GM18508 (cell line): Measurements from ENCODE around the gene LMF2.

Experiments
- ATAC-seq: cut with Tn5 transposase; IDR thresholded peaks from one replicate; pipeline ENCODE4 v1.9.1; 2021; ENCODE audit warnings: moderate number of reproducible peaks; ENCODE audit not compliant: insufficient read depth, unreplicated experiment

The LMF2 gene

DNA sequence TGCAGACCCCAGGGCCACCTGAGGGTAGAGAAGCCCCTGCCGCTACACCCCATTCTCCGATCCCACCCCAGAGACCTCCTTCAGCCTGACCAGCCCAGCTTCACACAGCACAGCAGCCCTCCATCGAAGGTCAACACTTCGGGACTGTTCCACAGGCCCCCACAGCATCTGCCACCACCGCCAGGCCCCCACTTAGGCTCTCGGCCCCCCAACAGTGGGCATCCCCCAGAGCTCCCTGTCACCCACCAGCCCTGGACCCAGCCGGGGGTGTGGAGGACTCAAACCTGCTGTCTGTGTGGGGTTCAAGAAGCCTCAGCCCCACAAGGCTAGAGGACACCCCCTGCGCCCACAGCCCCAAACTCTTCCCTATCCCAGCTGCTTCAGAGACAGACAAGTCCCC is 38.9 kb downstream of the LMF2 start:
- no peak for ATAC-seq

GRCh38 chr22:50467773-50468440 is 39.6 kb downstream of the LMF2 start:
- ATAC-seq: no peak

DNA sequence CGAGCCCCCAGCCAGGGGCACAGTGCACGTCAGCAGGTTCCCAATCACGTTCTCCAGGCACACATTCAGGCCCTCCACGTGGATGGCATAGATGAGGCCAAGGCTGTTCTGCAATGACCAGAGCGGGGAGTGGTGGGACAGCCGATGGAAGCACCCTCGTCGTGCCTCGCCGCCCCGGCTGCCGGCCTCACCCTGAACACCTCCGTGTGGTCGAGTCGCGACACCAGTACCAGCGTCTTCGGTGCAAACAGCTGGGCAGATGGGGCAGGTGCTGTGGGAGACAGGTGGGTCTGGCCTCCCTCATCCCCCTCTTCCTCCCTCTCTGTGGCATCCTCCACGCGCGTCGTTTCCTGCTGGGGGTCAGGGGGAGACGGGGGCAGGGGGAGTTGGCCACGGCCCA is 40.2 kb downstream of the LMF2 start:
- no peak for ATAC-seq

DNA sequence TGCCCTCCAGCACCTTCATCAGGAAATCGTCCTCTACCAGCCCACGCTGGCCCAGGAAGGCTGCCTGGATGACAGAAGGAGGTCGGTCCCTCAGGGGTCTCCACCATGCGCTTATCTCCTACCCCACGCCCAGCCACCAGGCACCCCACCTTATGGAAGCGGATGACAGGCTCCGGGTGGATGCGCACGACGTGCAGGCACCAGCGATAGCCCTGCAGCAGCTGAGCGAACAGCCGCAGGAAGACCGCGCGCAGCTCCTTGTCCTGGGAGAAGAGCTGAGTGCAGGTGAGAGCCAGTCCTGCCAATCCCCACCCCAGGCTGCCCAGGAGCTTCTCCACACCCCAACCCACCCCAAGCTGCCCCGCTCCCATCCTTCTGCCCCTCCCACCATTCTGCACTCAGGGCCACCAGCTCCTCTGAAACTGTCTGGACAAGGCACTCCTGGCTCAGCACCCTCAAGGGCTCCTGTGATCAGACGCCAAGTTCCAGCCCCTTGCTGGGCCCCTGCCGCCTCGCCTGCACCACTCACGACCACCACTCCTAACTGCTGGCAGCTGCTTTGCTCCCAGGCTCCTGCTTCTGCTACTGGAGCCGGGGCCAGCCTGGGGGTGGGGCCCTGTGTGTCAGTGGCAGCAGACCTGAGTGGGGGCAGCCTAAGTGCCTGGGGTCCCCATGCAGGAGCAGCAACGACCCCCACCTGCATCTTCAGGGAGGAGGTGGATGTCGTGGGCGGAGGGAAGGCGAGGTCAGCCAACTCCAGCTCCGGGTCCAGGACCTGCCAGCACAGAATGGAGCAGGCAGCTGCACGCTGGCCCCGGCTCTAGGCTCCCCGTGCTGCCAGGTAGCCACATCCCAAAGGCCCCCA is 42.2 kb downstream of the LMF2 start:
- no peak for ATAC-seq

DNA sequence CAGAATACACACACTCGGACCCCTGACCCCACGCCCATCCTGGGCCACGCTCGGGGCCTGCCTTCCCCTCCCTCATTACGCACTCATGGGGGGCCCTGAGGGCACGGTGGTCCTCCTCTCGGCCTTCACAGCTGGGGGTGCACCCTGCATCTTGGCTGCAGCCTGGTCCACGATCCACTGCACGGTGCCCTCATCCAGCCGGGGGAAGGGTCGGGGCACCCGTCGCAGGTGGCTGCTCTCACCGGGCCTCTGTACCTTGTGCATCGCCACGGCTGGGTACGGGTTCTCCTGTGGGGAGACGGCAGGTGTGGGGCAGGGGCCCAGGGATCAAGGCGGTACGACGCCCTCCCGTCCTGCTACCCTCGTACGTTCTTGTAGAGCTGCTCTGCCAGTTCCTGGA is 43.1 kb downstream of the LMF2 start:
- ATAC-seq: no peak

GRCh38 chr22:50463188-50463900 is 44.2 kb downstream of the LMF2 start:
- ATAC-seq: no peak

GRCh38 chr22:50461979-50462540 is 45.4 kb downstream of the LMF2 start:
- ATAC-seq: no peak

- no peak for ATAC-seq
Measured at GRCh38 chr22:50461536-50461935, 46.0 kb downstream of the LMF2 start.

- ATAC-seq: no peak
Measured at GRCh38 chr22:50460938-50461337, 46.6 kb downstream of the LMF2 start.

- no peak for ATAC-seq
Measured at GRCh38 chr22:50459496-50460140, 47.9 kb downstream of the LMF2 start.

GRCh38 chr22:50459016-50459415 is 48.5 kb downstream of the LMF2 start:
- no peak for ATAC-seq

- ATAC-seq: no peak
Measured at GRCh38 chr22:50456466-50457234, 50.9 kb downstream of the LMF2 start.

DNA sequence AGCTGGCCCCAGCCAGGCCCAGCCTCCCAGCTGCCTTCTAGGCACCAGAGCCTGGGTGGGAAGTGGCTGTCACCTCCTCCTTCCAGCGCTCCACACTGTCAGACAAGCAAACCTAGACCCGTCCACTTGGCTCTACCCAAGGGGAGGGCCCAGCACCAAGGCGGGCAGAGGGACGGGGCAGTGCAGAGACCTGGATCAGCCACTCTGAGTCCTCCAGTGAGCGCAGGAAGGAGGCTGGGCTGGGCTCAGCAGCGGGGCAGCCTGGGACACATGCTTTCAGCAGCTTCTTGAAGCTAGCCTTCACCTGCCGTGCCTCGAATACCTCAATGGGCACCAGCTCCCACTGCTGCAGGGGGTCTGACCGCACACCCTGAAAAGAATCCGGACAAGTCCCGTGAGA is 51.5 kb downstream of the LMF2 start:
- ATAC-seq: no peak

GRCh38 chr22:50455201-50455600 is 52.3 kb downstream of the LMF2 start:
- no peak for ATAC-seq

- ATAC-seq: no peak
Measured at GRCh38 chr22:50454556-50455075, 52.9 kb downstream of the LMF2 start.
